IMR-90 (cell line): ENCODE measurements around the gene HDAC6. TPM values are rescaled to one million over a fixed set of nuclear protein-coding genes. Genes with fewer than 3 reads are reported as not detected.

Experiments used
- ATAC-seq: fragments of 200-7000 bp; cut with Tn5 transposase; 2 replicates; pipeline ENCODE4 v1.9.1; 2020; ENCODE audit warnings: low read depth, mild to moderate bottlenecking, moderate library complexity
- BruUV-seq: library from RNA; stranded (reverse); fragments of 400-500 nt; replicated peaks from 2 replicates; lab custom pipeline; 2021; lab: Mats Ljungman, UMichigan
- CTCF ChIA-PET: fragments of 300-600 bp; formaldehyde crosslinking; extraction: SDS; loops from one replicate; lab custom pipeline; 2021; ENCODE audit warnings: antibody characterized with exemption; lab: Yijun Ruan, JAX
- POLR2A ChIA-PET: fragments of 300-600 bp; sonication (Branson Sonifier 250); formaldehyde crosslinking; loops from one replicate; lab custom pipeline; 2022; ENCODE audit warnings: antibody characterized with exemption; ENCODE audit not compliant: unreplicated experiment; lab: Charles Lee
- DNase-seq: peaks from one replicate; pipeline ENCODE4 v3.0.0; 2013
- H2AFZ ChIP-seq: replicated peaks from 2 replicates; pipeline ENCODE3; 2013; ENCODE audit warnings: low read length, mild to moderate bottlenecking; ENCODE audit not compliant: poor library complexity
- H2AK5ac ChIP-seq: 2 replicates; pipeline ENCODE4 v1.6.1; 2013; ENCODE audit warnings: low read depth, low read length, inconsistent platforms
- H2AK9ac ChIP-seq: replicated peaks from 2 replicates; pipeline ENCODE3; 2013; ENCODE audit warnings: mild to moderate bottlenecking, low read depth, low read length, moderate library complexity; ENCODE audit not compliant: poor library complexity
- H2BK120ac ChIP-seq: 2 replicates; pipeline ENCODE4 v1.6.1; 2013; ENCODE audit warnings: low read depth, low read length, inconsistent platforms
- H2BK15ac ChIP-seq: 3 replicates; pipeline ENCODE4 v1.6.1; 2013; ENCODE audit warnings: low read depth, low read length, inconsistent platforms
- H2BK20ac ChIP-seq: 2 replicates; pipeline ENCODE4 v1.6.1; 2013; ENCODE audit warnings: low read depth, mild to moderate bottlenecking, inconsistent platforms, low read length, moderate library complexity
- H2BK5ac ChIP-seq: 2 replicates; pipeline ENCODE4 v1.6.1; 2013; ENCODE audit warnings: mild to moderate bottlenecking, low read depth, low read length, inconsistent platforms; ENCODE audit not compliant: poor library complexity, severe bottlenecking
- H3K14ac ChIP-seq: replicated peaks from 2 replicates; pipeline ENCODE4 v1.6.1; 2013; ENCODE audit warnings: low read depth, low read length, inconsistent platforms
- H3K18ac ChIP-seq: 2 replicates; pipeline ENCODE4 v1.6.1; 2013; ENCODE audit warnings: low read depth, low read length, control low read depth
- H3K23ac ChIP-seq: 2 replicates; pipeline ENCODE4 v1.6.1; 2013; ENCODE audit warnings: low read depth, low read length, inconsistent platforms
- H3K27ac ChIP-seq: 2 replicates; pipeline ENCODE4 v1.5.1; 2013; ENCODE audit warnings: mild to moderate bottlenecking, control low read depth, low read length; ENCODE audit not compliant: insufficient read depth
- H3K27me3 ChIP-seq: 2 replicates; pipeline ENCODE4 v1.6.1; 2013; ENCODE audit warnings: low read length; ENCODE audit not compliant: control insufficient read depth, insufficient read depth
- H3K36me3 ChIP-seq: 2 replicates; pipeline ENCODE4 v1.6.1; 2013; ENCODE audit warnings: low read length, mixed read lengths; ENCODE audit not compliant: control insufficient read depth, insufficient read depth
- H3K4ac ChIP-seq: 2 replicates; pipeline ENCODE4 v1.6.1; 2013; ENCODE audit warnings: low read depth, low read length, inconsistent platforms
- H3K4me1 ChIP-seq: 2 replicates; pipeline ENCODE4 v1.6.1; 2013; ENCODE audit warnings: low read length, mixed read lengths; ENCODE audit not compliant: control insufficient read depth, insufficient read depth
- H3K4me2 ChIP-seq: 2 replicates; pipeline ENCODE4 v1.6.1; 2013; ENCODE audit warnings: low read depth, mild to moderate bottlenecking, control low read depth, low read length, moderate library complexity
- H3K4me3 ChIP-seq: 2 replicates; pipeline ENCODE4 v1.5.1; 2013; ENCODE audit warnings: low read depth, mild to moderate bottlenecking, control low read depth, low read length, moderate library complexity; ENCODE audit not compliant: insufficient read depth
- H3K56ac ChIP-seq: 2 replicates; pipeline ENCODE4 v1.6.1; 2013; ENCODE audit warnings: low read length, inconsistent platforms; ENCODE audit not compliant: insufficient read depth; ENCODE audit errors: extremely low read depth
- H3K79me1 ChIP-seq, 2 experiments: 2 replicates each; pipeline ENCODE4 v1.6.1; 2013; ENCODE audit warnings: low read length in 2 of 2, inconsistent platforms in 1 of 2, low read depth in 1 of 2
- H3K9ac ChIP-seq: 2 replicates; pipeline ENCODE4 v1.6.1; 2013; ENCODE audit warnings: low read depth, low read length, control low read depth
- H3K9me1 ChIP-seq: 2 replicates; pipeline ENCODE4 v1.6.1; 2013; ENCODE audit warnings: low read length, inconsistent platforms; ENCODE audit not compliant: insufficient read depth
- H3K9me3 ChIP-seq: 2 replicates; pipeline ENCODE4 v1.6.1; 2013; ENCODE audit warnings: low read length; ENCODE audit not compliant: control insufficient read depth, insufficient read depth
- H4K20me1 ChIP-seq: 2 replicates; pipeline ENCODE4 v1.6.1; 2013; ENCODE audit warnings: low read length, inconsistent platforms; ENCODE audit not compliant: insufficient read depth
- H4K5ac ChIP-seq: 2 replicates; pipeline ENCODE4 v1.6.1; 2013; ENCODE audit warnings: mild to moderate bottlenecking, low read depth, low read length, control low read depth
- H4K8ac ChIP-seq, 2 experiments: 2 replicates each; pipeline ENCODE4 v1.6.1; 2013; ENCODE audit warnings: low read depth in 2 of 2, low read length in 2 of 2, control low read depth in 1 of 2, inconsistent platforms in 1 of 2
- H4K91ac ChIP-seq: 2 replicates; pipeline ENCODE4 v1.6.1; 2013; ENCODE audit warnings: low read depth, low read length, inconsistent platforms; ENCODE audit not compliant: insufficient read depth
- BHLHE40 ChIP-seq: fragments of 150-350 bp; IDR thresholded peaks from 2 replicates; pipeline ENCODE4 v1.6.1; 2016; ENCODE audit warnings: mild to moderate bottlenecking, low read depth, low read length
- MAFK ChIP-seq: IDR thresholded peaks from 2 replicates; pipeline ENCODE4 v1.6.1; 2012; ENCODE audit warnings: low read depth, low read length, improper control_type of control experiment
- POLR2A ChIP-seq: IDR thresholded peaks from 2 replicates; pipeline ENCODE4 v1.6.1; 2012; ENCODE audit warnings: mild to moderate bottlenecking, low read depth, low read length
- WGBS, 2 experiments: methylation state at CpG; one replicate each; pipeline versions ENCODE4 v1.1.5 to v1.1.7; 2013; ENCODE audit warnings: missing lambda C conversion rate in 2 of 2; ENCODE audit not compliant: insufficient read length in 1 of 2; ENCODE audit errors: extremely low coverage in 2 of 2; 5-methylcytosine and 5-hydroxymethylcytosine counted together
- dilution Hi-C: fragments of 300-500 bp; cut with HindIII; formaldehyde crosslinking; loops from one replicate; pipeline ENCODE4 v1.14.3; 2018; ENCODE audit warnings: low sequenced_read_pairs; ENCODE audit not compliant: unreplicated experiment
- in situ Hi-C: fragments of 300-500 bp; cut with MboI; formaldehyde crosslinking; loops from 3 replicates; pipeline ENCODE4 v1.14.3; 2019; ENCODE audit warnings: low sequenced_read_pairs, inconsistent platforms, mixed read lengths
- intact Hi-C: fragments of 100-400 bp; cut with micrococcal nuclease; formaldehyde crosslinking; loops from 2 replicates; pipeline ENCODE4 v1.10.0; 2022
- polyA plus RNA-seq, 3 experiments: library from polyadenylated mRNA; depleted of rRNA; stranded (reverse); fragments of >200 nt; gene quantifications; 2 replicates each; pipeline ENCODE4 v1.2.3, GENCODE V29; 2012; ENCODE audit warnings: low replicate concordance in 1 of 3
- total RNA-seq: library from RNA; depleted of rRNA; stranded (reverse); fragments of >200 nt; gene quantifications from 2 replicates; pipeline ENCODE4 v1.2.3, GENCODE V29; 2012
- TF ChIP-seq, protein P1 (sequence below): fragments of 150-350 bp; IDR thresholded peaks from 2 replicates; pipeline ENCODE4 v1.6.1; 2017; ENCODE audit warnings: mild to moderate bottlenecking, antibody characterized with exemption, low read length, low read depth

The HDAC6 gene
- total and polyA plus RNA-seq, 2 of the 4 experiments (the other 2 are of a cell fraction), result 16.8 to 26.3 TPM

DNA sequence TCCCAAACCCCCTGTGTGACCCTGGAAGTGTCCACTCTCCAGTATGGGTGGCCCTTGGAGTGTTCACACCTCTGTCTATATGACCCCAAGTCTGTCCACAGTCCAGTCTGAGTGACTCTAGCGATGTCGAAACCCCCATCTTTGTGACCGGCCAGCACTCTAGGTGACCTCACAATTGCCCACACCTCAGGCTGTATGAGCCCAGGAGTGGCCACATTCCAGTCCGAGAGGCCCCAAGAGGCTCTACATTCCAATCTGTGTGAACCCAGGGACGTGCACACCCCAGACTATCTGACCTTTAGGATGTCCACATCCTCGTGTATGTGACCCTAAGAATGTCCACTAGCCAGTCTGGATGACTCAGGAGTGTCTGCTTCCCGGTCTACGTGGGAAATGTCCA, 47.6 kb upstream of the HDAC6 start:
- Histone ChIP-seq H3K27ac (no peak overlapping the region), H3K4ac (no peak overlapping the region), H3K14ac (no peak overlapping the region), H3K4me2 (no peak overlapping the region), H4K20me1 (no peaks in the 10 kb centered on the region), H3K4me1 (no peaks in the 10 kb centered on the region), H3K79me1 (no peaks in the 10 kb centered on the region), H2BK120ac (no peak overlapping the region), H3K36me3 (no peaks in the 10 kb centered on the region), H4K5ac (no peak overlapping the region), H3K23ac (no peak overlapping the region), H3K56ac (no peak overlapping the region), H2AK9ac (no peak overlapping the region), H4K8ac (no peak overlapping the region), H2BK20ac (no peak overlapping the region), H3K9me3 (no peaks in the 10 kb centered on the region), H3K27me3 (peaks cover 12% of the 10 kb centered on the region; the same call in 1 of the 2 replicates), H2BK5ac (no peak overlapping the region), H3K4me3 (no peak overlapping the region), H3K9me1 (no peaks in the 10 kb centered on the region), H2BK15ac (no peak overlapping the region), H2AFZ (no peak overlapping the region), H3K9ac (no peak overlapping the region), H2AK5ac (no peak overlapping the region), H4K91ac (no peak overlapping the region), H3K18ac (no peak overlapping the region)
- no TSS peak for BruUV-seq
- ATAC-seq, result no peak
- 53% methylated on average over 4 of the region's 8 CpGs; no CpG with 5 or more reads in 1 of the 2 experiments for WGBS, 2 experiments
- no peak for DNase-seq
- ChIA-PET POLR2A (no interaction called here), CTCF (no interaction called here)
- intact Hi-C loops (no loop called here), dilution Hi-C loops (no loop called here), in situ Hi-C loops (no loop called here)
- TF ChIP-seq, protein P1, sequence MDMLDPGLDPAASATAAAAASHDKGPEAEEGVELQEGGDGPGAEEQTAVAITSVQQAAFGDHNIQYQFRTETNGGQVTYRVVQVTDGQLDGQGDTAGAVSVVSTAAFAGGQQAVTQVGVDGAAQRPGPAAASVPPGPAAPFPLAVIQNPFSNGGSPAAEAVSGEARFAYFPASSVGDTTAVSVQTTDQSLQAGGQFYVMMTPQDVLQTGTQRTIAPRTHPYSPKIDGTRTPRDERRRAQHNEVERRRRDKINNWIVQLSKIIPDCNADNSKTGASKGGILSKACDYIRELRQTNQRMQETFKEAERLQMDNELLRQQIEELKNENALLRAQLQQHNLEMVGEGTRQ, result no peak
- TF ChIP-seq BHLHE40 (no peak), MAFK (no peak), POLR2A (no peak)
